GM12878 (cell line): ENCODE data around the gene REN. TPM values are rescaled to one million over a fixed set of nuclear protein-coding genes. Genes with fewer than 3 reads are reported as not detected.

ENCODE experiments used
- ATAC-seq: fragments of 200-7000 bp; cut with Tn5 transposase; 3 replicates; pipeline ENCODE4 v1.9.1; 2020; ENCODE audit warnings: mild to moderate bottlenecking, moderate library complexity
- BruUV-seq: library from RNA; stranded (reverse); fragments of 400-500 nt; replicated peaks from 2 replicates; lab custom pipeline; 2021; lab: Mats Ljungman, UMichigan
- CTCF ChIA-PET: fragments of 300-600 bp; sonication (Branson Sonifier 250); formaldehyde crosslinking; extraction: SDS; loops from one replicate; lab custom pipeline; 2021; ENCODE audit warnings: inconsistent platforms; lab: Yijun Ruan, JAX
- POLR2A ChIA-PET: fragments of 350-600 bp; formaldehyde crosslinking; extraction: SDS; loops from one replicate; lab custom pipeline; 2021; ENCODE audit warnings: inconsistent platforms; lab: Charles Lee
- RAD21 ChIA-PET: fragments of 300-600 bp; sonication (Branson Sonifier 250); formaldehyde crosslinking; loops from one replicate; lab custom pipeline; 2023; ENCODE audit warnings: antibody characterized with exemption; ENCODE audit not compliant: unreplicated experiment; lab: Charles Lee
- SMC1A ChIA-PET: fragments of 300-600 bp; sonication (Branson Sonifier 250); formaldehyde crosslinking; loops from one replicate; lab custom pipeline; 2023; ENCODE audit not compliant: unreplicated experiment, uncharacterized antibody; lab: Charles Lee
- DNase-seq: peaks from one replicate; pipeline ENCODE4 v3.0.0-alpha.2; 2011; ENCODE audit warnings: low read depth, low spot score
- FAIRE-seq: peaks from 3 replicates; lab custom pipeline; 2011; peaks lifted over from hg19 to GRCh38; lab: Jason Lieb, UNC
- H2AFZ ChIP-seq: 2 replicates; pipeline ENCODE4 v1.6.0; 2011; ENCODE audit warnings: low read depth, low read length, control low read depth; ENCODE audit not compliant: control insufficient read depth
- H3K27ac ChIP-seq: 2 replicates; pipeline ENCODE4 v1.5.1; 2011; ENCODE audit warnings: control low read depth; ENCODE audit not compliant: control insufficient read depth, insufficient read depth
- H3K27me3 ChIP-seq, 2 experiments: replicated peaks in 1 of 2; 2 replicates each; pipeline versions ENCODE4 v1.6.0 to v1.6.1; 2011; ENCODE audit warnings: low read length in 1 of 2; ENCODE audit not compliant: control insufficient read depth in 2 of 2, insufficient read depth in 2 of 2
- H3K36me3 ChIP-seq, 2 experiments: 2 replicates each; pipeline ENCODE4 v1.5.1; 2011; ENCODE audit warnings: low read length in 1 of 2; ENCODE audit not compliant: control insufficient read depth in 2 of 2, insufficient read depth in 2 of 2
- H3K4me1 ChIP-seq: 2 replicates; pipeline ENCODE4 v1.6.1; 2011; ENCODE audit warnings: mild to moderate bottlenecking, low read length, moderate library complexity, mixed read lengths; ENCODE audit not compliant: control insufficient read depth, insufficient read depth
- H3K4me2 ChIP-seq: 2 replicates; pipeline ENCODE4 v1.6.0; 2011; ENCODE audit warnings: control low read depth; ENCODE audit not compliant: control insufficient read depth, insufficient read depth
- H3K4me3 ChIP-seq: fragments of 200-600 bp; sonication (generic); 2 replicates; pipeline ENCODE4 v1.5.1; 2016
- H3K79me2 ChIP-seq: 2 replicates; pipeline ENCODE4 v1.6.0; 2011; ENCODE audit warnings: low read length; ENCODE audit not compliant: control insufficient read depth, insufficient read depth
- H3K9ac ChIP-seq: 2 replicates; pipeline ENCODE4 v1.8.0; 2011; ENCODE audit warnings: low read length, control low read depth, mixed read lengths; ENCODE audit not compliant: control insufficient read depth, insufficient read depth
- H3K9me3 ChIP-seq: replicated peaks from 3 replicates; pipeline ENCODE4 v1.5.1; 2011; ENCODE audit warnings: mild to moderate bottlenecking, low read length; ENCODE audit not compliant: control insufficient read depth, insufficient read depth
- H4K20me1 ChIP-seq: 2 replicates; pipeline ENCODE4 v1.6.0; 2011; ENCODE audit not compliant: control insufficient read depth, insufficient read depth
- CREM ChIP-seq: IDR thresholded peaks from 2 replicates; pipeline ENCODE4 v1.6.1; 2014; ENCODE audit warnings: antibody characterized with exemption, low read depth
- NBN ChIP-seq: fragments of 450-650 bp; IDR thresholded peaks from 2 replicates; pipeline ENCODE4 v1.6.1; 2016
- RB1 ChIP-seq: fragments of 450-650 bp; formaldehyde crosslinking; IDR thresholded peaks from 2 replicates; pipeline ENCODE4 v1.6.1; 2017; ENCODE audit warnings: mild to moderate bottlenecking, borderline replicate concordance
- SMARCA5 ChIP-seq: fragments of 450-650 bp; IDR thresholded peaks from 2 replicates; pipeline ENCODE4 v1.6.1; 2017; ENCODE audit warnings: mild to moderate bottlenecking
- TCF7 ChIP-seq: IDR thresholded peaks from 2 replicates; pipeline ENCODE4 v1.6.1; 2014; ENCODE audit warnings: antibody characterized with exemption, borderline replicate concordance
- WGBS: methylation state at CpG from one replicate; pipeline ENCODE4 v1.1.6; 2016; ENCODE audit warnings: low lambda C conversion rate; ENCODE audit not compliant: insufficient replicate concordance, insufficient coverage; ENCODE audit errors: missing lambda C conversion rate; 5-methylcytosine and 5-hydroxymethylcytosine counted together
- in situ Hi-C: fragments of 300-500 bp; cut with MboI; formaldehyde crosslinking; loops from 9 replicates; pipeline ENCODE4 v1.14.3; 2018; ENCODE audit warnings: mixed read lengths
- intact Hi-C: fragments of 100-400 bp; cut with micrococcal nuclease; formaldehyde crosslinking; loops from one replicate; pipeline ENCODE4 v1.14.2; 2022; ENCODE audit not compliant: unreplicated experiment
- polyA plus RNA-seq, 11 experiments: library from polyadenylated mRNA; depleted of rRNA in 4 of 11; unstranded in 6 of 11; stranded (reverse) in 5 of 11; fragments of >200 nt; fragmentation: Nextera tagmentation in 4 of 11; fragmentation: Illumina TruSeq in 1 of 11; extraction: Ambion mirVana in 4 of 11; extraction: Trizol in 1 of 11; gene quantifications; 1 replicate in 1 of 11; 2 replicates in 10 of 11; pipeline versions ENCODE4 v1.2.1 to v1.2.3, GENCODE V29; 2011 to 2016; ENCODE audit warnings: inconsistent platforms in 2 of 11, missing spikeins in 2 of 11, low read depth in 1 of 11
- total RNA-seq, 4 experiments: library from RNA; depleted of rRNA in 3 of 4; stranded (reverse); fragments of >200 nt in 3 of 4; fragmentation: Illumina TruSeq in 1 of 4; extraction: Trizol in 1 of 4; gene quantifications; 2 replicates each; pipeline versions ENCODE4 v1.2.1 to v1.2.3, GENCODE V29; 2013 to 2021
- TF ChIP-seq, protein P1 (sequence below): fragments of 450-650 bp; IDR thresholded peaks from 2 replicates; pipeline ENCODE4 v1.6.1; 2017; ENCODE audit warnings: mild to moderate bottlenecking, moderate library complexity
- TF ChIP-seq, protein P2 (sequence below): IDR thresholded peaks from 2 replicates; pipeline ENCODE4 v1.6.1; 2012; ENCODE audit warnings: low read length, inconsistent platforms
- TF ChIP-seq, protein P3 (sequence below): IDR thresholded peaks from 2 replicates; pipeline ENCODE4 v1.6.1; 2011; ENCODE audit warnings: borderline replicate concordance, low read depth, mild to moderate bottlenecking, moderate library complexity, mixed read lengths, low read length; ENCODE audit not compliant: insufficient read depth; ENCODE audit errors: extremely low read length
- TF ChIP-seq, protein P4 (sequence below): fragments of 450-650 bp; IDR thresholded peaks from 2 replicates; pipeline ENCODE4 v1.6.1; 2016; ENCODE audit warnings: mild to moderate bottlenecking
- TF ChIP-seq, protein P5 (sequence below): fragments of 450-650 bp; IDR thresholded peaks from 2 replicates; pipeline ENCODE4 v1.6.1; 2018; ENCODE audit warnings: borderline replicate concordance, mild to moderate bottlenecking; ENCODE audit not compliant: partially characterized antibody
- TF ChIP-seq, protein P6 (sequence below): fragments of 450-650 bp; IDR thresholded peaks from 2 replicates; pipeline ENCODE4 v1.6.1; 2016; ENCODE audit warnings: mild to moderate bottlenecking

The REN gene
- total and polyA plus RNA-seq, 10 of the 15 experiments (the other 5 are each of a cell fraction or from before 2014, with no cell fraction given), result not detected

DNA sequence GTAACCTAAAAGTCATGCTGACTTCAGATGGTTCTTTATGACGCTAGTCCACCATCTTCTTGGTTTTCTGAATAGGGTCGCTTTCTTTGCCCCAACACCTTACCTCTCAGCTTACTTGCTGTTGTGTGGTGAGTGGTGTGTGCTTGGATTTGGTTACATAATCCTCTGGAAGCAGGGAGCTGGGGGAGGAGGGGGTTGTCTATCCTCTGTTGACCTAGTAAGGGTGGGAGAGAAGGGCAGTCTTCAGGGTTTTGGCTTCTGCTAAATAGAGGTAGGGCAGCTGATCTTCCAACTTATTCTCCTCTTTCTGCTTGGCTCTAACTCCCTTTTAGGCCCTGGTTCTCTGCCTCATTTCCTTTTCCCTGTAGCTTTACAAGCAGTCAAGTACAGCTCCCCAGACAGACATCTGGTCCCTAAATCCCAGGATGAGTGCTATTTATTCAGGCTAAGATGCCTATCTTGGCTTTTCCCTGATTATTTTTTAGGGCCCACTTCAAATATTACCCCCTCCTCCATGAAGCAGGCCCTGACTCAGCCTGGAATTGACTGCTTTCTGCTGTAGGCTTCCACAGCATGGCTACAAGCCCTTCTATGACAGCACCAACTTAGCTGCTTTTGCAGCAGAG is 6.4 kb upstream of the REN start:
- POLR2A ChIA-PET, result interaction anchor here (0.5 kb wide), 1 partner anchor 13 kb away, joined by 4 read pairs; no protein-coding TSS in a partner anchor
- SMC1A ChIA-PET, result interaction anchor here (2.3 kb wide), 1 partner anchor 226 kb away, joined by 6 read pairs; no protein-coding TSS in a partner anchor
- no peak for ATAC-seq
- H3K4me2 ChIP-seq, result no peak overlapping the region
- intact Hi-C loops, result no loop called here
- no peak overlapping the region for H2AFZ ChIP-seq
- in situ Hi-C loops, result no loop called here
- no peaks in the 10 kb centered on the region for H3K36me3 ChIP-seq
- RAD21 ChIA-PET, result no interaction called here
- H3K4me3 ChIP-seq, result no peak overlapping the region
- H3K9ac ChIP-seq, result no peak overlapping the region
- H3K79me2 ChIP-seq, result no peaks in the 10 kb centered on the region
- peaks cover 0 to 2% of the 10 kb centered on the region in 2 experiments; a peak in 1 of 4 replicates for H3K27me3 ChIP-seq
- 28% methylated on average over 2 of the region's 2 CpGs for whole genome bisulfite sequencing
- DNase-seq, result no peak
- CTCF ChIA-PET, result interaction anchor here (0.7 to 2.7 kb wide), 3 partner anchors 10 to 204 kb away, joined by 3 to 11 read pairs (median 4); no protein-coding TSS in a partner anchor
- peaks cover 8% of the 10 kb centered on the region; the same call in 2 of the 3 replicates for H3K9me3 ChIP-seq
- BruUV-seq, result no TSS peak
- H3K4me1 ChIP-seq, result no peaks in the 10 kb centered on the region
- no peaks in the 10 kb centered on the region for H4K20me1 ChIP-seq
- no peak for FAIRE-seq
- H3K27ac ChIP-seq, result no peak overlapping the region
- TF ChIP-seq, protein P1, sequence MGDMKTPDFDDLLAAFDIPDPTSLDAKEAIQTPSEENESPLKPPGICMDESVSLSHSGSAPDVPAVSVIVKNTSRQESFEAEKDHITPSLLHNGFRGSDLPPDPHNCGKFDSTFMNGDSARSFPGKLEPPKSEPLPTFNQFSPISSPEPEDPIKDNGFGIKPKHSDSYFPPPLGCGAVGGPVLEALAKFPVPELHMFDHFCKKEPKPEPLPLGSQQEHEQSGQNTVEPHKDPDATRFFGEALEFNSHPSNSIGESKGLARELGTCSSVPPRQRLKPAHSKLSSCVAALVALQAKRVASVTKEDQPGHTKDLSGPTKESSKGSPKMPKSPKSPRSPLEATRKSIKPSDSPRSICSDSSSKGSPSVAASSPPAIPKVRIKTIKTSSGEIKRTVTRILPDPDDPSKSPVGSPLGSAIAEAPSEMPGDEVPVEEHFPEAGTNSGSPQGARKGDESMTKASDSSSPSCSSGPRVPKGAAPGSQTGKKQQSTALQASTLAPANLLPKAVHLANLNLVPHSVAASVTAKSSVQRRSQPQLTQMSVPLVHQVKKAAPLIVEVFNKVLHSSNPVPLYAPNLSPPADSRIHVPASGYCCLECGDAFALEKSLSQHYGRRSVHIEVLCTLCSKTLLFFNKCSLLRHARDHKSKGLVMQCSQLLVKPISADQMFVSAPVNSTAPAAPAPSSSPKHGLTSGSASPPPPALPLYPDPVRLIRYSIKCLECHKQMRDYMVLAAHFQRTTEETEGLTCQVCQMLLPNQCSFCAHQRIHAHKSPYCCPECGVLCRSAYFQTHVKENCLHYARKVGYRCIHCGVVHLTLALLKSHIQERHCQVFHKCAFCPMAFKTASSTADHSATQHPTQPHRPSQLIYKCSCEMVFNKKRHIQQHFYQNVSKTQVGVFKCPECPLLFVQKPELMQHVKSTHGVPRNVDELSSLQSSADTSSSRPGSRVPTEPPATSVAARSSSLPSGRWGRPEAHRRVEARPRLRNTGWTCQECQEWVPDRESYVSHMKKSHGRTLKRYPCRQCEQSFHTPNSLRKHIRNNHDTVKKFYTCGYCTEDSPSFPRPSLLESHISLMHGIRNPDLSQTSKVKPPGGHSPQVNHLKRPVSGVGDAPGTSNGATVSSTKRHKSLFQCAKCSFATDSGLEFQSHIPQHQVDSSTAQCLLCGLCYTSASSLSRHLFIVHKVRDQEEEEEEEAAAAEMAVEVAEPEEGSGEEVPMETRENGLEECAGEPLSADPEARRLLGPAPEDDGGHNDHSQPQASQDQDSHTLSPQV, result no peak
- TF ChIP-seq, protein P2, sequence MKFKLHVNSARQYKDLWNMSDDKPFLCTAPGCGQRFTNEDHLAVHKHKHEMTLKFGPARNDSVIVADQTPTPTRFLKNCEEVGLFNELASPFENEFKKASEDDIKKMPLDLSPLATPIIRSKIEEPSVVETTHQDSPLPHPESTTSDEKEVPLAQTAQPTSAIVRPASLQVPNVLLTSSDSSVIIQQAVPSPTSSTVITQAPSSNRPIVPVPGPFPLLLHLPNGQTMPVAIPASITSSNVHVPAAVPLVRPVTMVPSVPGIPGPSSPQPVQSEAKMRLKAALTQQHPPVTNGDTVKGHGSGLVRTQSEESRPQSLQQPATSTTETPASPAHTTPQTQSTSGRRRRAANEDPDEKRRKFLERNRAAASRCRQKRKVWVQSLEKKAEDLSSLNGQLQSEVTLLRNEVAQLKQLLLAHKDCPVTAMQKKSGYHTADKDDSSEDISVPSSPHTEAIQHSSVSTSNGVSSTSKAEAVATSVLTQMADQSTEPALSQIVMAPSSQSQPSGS, result no peak
- TF ChIP-seq, protein P3, sequence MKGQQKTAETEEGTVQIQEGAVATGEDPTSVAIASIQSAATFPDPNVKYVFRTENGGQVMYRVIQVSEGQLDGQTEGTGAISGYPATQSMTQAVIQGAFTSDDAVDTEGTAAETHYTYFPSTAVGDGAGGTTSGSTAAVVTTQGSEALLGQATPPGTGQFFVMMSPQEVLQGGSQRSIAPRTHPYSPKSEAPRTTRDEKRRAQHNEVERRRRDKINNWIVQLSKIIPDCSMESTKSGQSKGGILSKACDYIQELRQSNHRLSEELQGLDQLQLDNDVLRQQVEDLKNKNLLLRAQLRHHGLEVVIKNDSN, result no peak
- TF ChIP-seq CREM, result no peak
- no peak for TF ChIP-seq SMARCA5
- TF ChIP-seq, protein P4, sequence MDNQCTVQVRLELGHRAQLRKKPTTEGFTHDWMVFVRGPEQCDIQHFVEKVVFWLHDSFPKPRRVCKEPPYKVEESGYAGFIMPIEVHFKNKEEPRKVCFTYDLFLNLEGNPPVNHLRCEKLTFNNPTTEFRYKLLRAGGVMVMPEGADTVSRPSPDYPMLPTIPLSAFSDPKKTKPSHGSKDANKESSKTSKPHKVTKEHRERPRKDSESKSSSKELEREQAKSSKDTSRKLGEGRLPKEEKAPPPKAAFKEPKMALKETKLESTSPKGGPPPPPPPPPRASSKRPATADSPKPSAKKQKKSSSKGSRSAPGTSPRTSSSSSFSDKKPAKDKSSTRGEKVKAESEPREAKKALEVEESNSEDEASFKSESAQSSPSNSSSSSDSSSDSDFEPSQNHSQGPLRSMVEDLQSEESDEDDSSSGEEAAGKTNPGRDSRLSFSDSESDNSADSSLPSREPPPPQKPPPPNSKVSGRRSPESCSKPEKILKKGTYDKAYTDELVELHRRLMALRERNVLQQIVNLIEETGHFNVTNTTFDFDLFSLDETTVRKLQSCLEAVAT, result no peak
- TF ChIP-seq, protein P5, sequence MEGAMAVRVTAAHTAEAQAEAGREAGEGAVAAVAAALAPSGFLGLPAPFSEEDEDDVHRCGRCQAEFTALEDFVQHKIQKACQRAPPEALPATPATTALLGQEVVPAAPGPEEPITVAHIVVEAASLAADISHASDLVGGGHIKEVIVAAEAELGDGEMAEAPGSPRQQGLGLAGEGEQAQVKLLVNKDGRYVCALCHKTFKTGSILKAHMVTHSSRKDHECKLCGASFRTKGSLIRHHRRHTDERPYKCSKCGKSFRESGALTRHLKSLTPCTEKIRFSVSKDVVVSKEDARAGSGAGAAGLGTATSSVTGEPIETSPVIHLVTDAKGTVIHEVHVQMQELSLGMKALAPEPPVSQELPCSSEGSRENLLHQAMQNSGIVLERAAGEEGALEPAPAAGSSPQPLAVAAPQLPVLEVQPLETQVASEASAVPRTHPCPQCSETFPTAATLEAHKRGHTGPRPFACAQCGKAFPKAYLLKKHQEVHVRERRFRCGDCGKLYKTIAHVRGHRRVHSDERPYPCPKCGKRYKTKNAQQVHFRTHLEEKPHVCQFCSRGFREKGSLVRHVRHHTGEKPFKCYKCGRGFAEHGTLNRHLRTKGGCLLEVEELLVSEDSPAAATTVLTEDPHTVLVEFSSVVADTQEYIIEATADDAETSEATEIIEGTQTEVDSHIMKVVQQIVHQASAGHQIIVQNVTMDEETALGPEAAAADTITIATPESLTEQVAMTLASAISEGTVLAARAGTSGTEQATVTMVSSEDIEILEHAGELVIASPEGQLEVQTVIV, result no peak
- no peak for TF ChIP-seq RB1
- no peak for TF ChIP-seq TCF7
- TF ChIP-seq, protein P6, sequence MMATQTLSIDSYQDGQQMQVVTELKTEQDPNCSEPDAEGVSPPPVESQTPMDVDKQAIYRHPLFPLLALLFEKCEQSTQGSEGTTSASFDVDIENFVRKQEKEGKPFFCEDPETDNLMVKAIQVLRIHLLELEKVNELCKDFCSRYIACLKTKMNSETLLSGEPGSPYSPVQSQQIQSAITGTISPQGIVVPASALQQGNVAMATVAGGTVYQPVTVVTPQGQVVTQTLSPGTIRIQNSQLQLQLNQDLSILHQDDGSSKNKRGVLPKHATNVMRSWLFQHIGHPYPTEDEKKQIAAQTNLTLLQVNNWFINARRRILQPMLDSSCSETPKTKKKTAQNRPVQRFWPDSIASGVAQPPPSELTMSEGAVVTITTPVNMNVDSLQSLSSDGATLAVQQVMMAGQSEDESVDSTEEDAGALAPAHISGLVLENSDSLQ, result no peak
- TF ChIP-seq NBN, result no peak
